ENCODE data around the gene MINDY3.
"Not testable (repeated sequence)": the region's sequence is repeated elsewhere in the genome, so short reads cannot be mapped to it uniquely, and the experiment has no call there.

Gene MINDY3

DNA sequence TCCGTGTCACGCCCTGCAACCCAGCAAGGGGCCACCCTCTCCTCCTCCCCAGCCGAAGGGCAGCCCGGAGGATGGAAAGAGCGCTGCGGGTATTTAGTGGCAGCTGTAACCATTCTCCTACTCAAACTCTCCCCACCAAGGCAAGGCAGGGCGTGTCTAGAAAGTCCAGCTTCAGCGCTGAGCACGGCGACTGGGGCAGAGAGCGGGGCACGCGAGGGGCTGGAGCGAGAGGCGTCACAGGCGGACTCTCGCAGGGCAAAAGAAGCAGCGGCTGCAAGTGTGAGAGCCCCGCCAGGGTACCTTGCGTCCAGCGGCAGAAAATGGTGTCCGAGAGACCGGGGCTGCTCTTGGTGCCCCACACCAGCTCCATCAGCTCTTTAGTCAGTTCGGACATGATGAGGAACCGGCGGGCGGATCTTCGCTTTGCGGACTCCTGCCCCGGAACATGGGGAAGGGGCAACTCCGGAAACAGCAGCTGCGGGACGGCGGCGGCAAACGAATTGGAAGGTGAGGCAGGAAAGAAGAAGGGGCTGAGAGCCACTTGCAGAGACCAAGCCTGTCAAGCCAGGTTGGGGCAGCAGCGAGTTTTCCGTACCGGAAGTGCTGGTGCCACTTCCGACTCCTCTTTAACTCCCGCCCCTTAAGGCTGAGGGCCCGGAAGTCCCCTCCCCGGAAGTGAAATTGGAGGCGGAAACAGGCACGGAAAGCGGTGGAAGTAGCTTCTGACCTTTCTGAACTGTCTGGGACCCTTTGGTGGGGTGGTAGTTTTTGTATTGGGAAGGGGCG lies at the start of gene MINDY3:
Gene MINDY3, minus strand, starts transcription at position 602 of the 786 bp plus-strand sequence. Its CDS starts 208 bp downstream, at position 394.
- in situ Hi-C loops (cut with MboI; ENCODE audit: low sequenced_read_pairs), result no loop called here

DNA sequence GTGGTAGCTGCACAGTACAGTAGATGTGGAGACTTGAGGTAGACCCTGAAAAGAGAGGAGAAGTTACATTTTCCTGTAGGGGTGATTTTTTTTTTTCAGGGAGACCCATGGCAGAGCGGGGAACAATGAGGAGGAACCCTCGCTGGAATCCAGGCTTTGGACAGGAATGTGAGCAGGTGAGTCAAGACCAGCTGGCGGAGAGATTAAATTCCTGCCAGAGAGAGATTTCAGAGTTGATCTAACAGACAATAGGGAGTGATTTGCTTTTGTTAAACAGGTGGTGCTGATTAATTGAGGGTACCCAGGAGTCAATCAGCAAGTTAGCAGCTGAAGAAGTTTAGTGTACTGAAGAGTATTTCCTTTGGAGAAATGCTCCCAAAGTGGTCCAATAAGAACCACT lies 41.6 kb upstream of the MINDY3 start:
- in situ Hi-C loops (cut with MboI; ENCODE audit: low sequenced_read_pairs), result no loop called here

DNA sequence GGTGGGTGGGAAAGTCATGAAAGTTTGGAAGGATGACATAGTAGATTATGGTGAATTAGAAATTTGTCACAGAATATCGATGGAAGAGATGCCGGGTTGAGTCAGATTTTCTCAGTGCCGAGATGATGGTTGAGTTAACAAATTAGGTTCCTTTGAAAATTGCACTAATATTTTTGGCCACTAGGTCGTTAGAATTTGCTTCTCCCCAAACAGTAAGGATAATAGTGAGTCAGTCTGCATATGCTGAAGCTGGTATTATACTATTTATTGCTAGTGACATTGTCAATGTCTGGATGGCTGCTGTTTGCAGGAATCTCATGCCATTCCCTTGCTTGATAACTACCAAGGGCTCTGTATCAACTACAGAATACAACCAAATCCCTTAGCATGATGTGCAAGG lies 37.7 kb upstream of the MINDY3 start:
- in situ Hi-C loops (cut with MboI; ENCODE audit: low sequenced_read_pairs), result loop anchor here (25.0 kb wide), 2 partner anchors 889 to 1364 kb away; no protein-coding TSS in a partner anchor

DNA sequence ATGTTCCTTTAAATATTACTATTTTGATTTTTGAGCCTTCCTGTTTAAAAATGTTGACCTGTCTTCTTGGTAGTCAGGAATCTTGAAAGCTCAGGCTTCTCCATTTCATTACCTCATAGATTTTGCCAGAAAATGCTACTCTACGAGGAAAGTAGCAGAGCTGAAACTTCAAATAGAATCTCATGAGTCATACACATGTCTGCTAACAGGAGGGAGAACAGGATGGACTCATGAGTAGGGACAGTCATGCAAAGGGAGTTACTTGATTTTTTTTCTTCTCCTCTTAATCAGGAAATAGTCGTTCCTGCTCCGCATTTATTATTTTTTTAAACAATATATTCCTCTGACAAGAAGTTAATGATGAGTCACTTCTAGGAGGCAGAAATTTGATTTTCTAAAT lies 37.0 kb upstream of the MINDY3 start:
- in situ Hi-C loops (cut with MboI; ENCODE audit: low sequenced_read_pairs), result loop anchor here (25.0 kb wide), 2 partner anchors 890 to 1365 kb away; no protein-coding TSS in a partner anchor

DNA sequence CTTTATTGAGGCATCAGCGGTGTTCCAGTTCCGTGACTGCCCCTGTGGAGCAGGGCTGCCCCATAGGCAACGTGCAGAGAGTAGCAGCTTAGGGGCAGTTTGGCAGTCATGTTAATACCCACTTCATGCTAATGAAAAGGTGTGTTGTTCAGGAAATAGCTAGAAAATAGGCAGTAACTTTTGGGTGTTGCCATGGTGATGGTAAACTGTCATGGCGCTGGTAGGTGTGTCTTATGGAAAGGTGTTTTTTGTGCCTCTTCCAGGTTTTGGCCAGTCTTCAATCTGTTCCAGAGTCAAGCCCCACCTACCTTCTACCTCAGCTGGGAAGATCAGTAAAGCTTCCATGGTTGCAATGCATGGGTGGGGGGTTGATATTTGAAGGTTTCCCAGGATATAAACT lies 36.3 kb upstream of the MINDY3 start:
- in situ Hi-C loops (cut with MboI; ENCODE audit: low sequenced_read_pairs), result loop anchor here (25.0 kb wide), 2 partner anchors 891 to 1366 kb away; no protein-coding TSS in a partner anchor

DNA sequence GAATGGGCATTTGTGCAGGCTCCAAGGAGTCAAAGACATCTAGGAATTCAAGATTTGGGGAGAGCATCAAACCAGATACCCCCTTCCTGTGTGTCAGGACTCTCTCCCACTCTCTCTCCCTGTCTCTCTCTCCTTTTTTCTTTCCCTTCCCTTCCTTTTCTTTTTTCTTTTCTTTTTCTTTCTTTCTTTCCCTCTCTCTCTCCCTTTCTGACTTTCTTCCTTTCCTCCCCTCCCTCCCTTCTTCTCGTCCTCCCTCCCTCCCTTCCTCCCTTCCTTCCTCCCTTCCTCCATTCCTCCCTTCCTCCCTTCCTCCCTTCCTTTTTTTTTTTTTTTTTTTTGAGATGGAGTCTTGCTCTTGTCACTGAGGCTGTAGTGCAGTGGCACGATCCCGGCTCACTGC lies 24.1 kb upstream of the MINDY3 start:
- in situ Hi-C loops (cut with MboI; ENCODE audit: low sequenced_read_pairs), result loop anchor here (25.0 kb wide), 2 partner anchors 903 to 1378 kb away; no protein-coding TSS in a partner anchor

DNA sequence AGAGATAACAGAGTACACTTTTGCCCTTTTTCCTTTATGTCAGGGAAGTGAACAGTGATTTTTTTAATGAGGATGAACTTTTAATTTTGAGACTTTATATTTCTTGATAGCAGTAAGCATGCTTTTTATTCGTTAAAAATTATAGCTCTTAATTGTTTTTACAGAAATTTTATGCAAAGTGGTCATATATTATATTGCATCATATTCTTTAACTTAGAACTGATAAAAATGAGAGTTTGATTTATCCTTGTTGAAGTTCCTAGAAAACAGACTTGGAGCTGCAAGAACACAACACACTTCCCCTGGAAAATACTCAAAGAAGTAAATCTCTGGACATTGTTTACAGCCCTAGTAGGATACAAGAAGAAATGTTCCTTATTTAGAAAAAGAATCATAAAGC lies 21.2 kb upstream of the MINDY3 start:
- in situ Hi-C loops (cut with MboI; ENCODE audit: low sequenced_read_pairs), result loop anchor here (25.0 kb wide), 2 partner anchors 906 to 1381 kb away; no protein-coding TSS in a partner anchor

DNA sequence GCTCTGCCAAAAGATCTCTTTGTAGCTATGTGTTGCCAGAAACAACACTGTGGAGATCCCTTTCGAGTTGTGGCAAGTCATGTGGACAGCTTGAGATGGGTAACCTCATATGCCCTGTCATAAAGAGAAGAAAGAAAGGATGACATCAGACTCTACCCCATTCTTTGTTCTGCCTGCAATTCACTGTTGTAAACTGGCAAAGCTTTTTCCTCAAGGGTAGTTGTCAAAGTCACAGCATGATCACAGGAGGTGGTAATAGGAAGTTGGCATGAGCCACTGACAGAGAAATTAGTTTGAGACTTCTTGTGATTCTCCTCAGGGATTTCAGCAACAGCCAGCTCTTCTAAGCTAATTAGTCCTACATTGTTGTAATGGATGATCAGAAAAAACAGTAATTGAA lies 19.4 kb upstream of the MINDY3 start:
- in situ Hi-C loops (cut with MboI; ENCODE audit: low sequenced_read_pairs), result loop anchor here (25.0 kb wide), 2 partner anchors 908 to 1383 kb away; no protein-coding TSS in a partner anchor

DNA sequence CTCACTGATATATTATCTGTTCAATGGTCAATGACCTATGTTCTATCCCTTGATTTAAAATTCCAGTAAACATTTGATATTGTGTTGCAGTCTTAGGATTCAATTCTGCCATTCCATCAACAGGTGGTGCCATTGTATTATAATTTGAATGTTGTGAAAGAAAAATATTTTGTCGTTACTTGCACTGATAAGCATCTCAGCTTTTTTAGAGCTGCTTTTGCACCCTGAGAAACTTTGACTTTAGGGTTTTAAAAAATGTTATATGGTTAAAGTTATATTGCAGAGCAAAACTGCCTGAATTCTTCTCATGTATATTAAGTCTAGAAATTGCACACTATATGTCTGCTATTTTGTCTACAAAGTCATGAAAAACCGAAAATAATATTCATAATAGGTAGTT lies 18.8 kb upstream of the MINDY3 start:
- in situ Hi-C loops (cut with MboI; ENCODE audit: low sequenced_read_pairs), result loop anchor here (25.0 kb wide), 2 partner anchors 908 to 1383 kb away; no protein-coding TSS in a partner anchor

DNA sequence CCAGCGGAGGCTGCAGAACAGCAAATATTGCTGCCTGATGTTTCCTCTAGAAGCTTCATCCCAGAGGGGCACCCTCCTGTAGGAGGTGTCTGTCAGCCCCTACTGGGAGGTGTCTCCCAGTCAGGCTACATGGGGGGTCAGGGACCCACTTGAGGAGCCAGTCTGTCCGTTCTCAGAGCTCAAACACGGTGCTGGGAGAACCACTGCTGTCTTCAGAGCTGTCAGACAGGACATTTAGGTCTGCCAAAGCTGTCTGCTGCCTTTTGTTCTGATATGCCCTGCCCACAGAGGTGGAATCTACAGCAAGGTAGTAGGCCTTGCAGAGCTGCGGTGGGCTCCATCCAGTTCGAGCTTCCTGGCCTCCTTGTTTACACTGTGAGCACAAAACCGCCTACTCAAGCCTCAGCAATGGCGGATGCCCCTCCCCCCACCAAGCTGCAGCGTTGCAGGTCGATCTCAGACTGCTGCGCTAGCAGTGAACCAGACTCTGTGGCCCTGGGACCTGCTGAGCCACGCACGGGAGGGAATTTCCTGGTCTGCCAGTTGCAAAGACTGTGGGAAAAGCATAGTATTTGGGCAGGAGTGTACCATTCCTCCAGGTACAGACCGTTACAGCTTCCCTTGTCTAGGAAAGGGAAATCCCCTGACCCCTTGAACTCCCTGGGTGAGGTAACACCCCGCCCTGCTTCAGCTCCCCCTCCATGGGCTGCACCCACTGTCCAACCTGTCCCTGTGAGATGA lies 17.7 kb upstream of the MINDY3 start:
- in situ Hi-C loops (cut with MboI; ENCODE audit: low sequenced_read_pairs), result loop anchor here (25.0 kb wide), 2 partner anchors 909 to 1384 kb away; no protein-coding TSS in a partner anchor

DNA sequence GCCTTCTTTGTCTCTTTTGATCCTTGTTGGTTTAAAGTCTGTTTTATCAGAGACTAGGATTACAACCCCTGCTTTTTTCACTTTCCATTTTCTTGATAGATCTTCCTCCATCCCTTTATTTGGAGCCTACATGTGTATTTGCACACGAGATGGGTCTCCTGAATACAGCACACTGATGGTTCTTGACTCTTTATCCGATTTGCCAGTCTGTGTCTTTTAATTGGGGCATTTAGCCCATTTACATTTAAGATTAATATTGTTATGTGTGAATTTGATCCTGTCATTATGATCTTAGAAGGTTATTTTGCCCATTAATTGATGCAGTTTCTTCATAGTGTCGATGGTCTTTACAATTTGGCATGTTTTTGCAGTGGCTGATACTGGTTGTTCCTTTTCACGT lies 16.0 kb upstream of the MINDY3 start:
- in situ Hi-C loops (cut with MboI; ENCODE audit: low sequenced_read_pairs), result loop anchor here (25.0 kb wide), 2 partner anchors 911 to 1386 kb away; no protein-coding TSS in a partner anchor

DNA sequence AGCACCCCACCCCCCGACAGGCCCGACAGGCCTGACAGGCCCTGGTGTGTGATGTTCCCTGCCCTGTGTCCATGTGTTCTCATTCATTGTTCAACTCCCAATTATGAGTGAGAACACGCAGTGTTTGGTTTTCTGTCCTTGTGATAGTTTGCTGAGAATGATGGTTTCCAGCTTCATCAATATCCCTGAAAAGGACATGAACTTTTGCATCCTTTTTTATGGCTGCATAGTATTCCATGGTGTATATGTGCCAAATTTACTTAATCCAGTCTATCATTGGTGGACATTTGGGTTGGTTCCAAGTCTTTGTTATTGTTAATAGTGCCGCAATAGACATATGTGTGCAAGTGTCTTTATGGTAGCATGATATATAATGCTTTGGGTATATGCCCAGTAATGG lies 12.3 kb upstream of the MINDY3 start:
- in situ Hi-C loops (cut with MboI; ENCODE audit: low sequenced_read_pairs), result not testable (repeated sequence)

DNA sequence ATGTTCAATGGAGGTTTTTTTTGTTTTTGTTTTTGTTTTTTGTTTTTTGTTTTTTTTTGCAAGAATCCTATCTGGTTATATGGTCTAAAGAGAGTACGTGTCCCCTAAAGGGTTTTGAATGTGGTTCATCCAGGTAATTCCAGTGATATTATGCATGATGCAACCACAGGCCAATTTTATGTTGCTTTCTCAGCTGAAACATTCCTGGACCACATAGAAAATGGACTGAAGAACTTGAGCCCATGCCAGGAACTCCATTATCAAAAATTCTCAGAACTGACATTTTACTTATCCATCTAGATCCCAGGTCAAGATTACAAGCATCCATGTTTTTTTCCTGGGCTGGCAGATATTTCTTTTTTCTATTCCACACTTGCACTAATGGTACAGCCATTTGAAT lies 11.5 kb upstream of the MINDY3 start:
- in situ Hi-C loops (cut with MboI; ENCODE audit: low sequenced_read_pairs), result no loop called here

DNA sequence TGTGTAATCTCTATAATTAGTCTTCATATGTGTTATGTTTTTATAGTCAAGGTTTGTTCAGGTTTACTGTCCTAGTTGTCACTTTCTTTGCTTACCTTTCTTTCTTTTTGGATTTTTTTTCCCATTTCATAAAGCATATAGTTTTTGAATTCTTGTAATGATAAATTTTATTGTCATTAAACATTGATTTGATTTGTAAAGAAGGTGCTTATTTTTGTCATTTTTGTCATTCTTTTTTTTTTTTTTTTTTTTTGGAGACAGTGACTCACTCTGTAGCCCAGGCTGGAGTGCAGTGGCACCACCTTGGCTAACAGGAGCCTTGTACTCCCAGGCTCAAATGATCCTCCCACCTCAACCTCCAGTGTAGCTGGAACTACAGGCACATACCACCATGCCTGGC lies 9.6 kb upstream of the MINDY3 start:
- in situ Hi-C loops (cut with MboI; ENCODE audit: low sequenced_read_pairs), result no loop called here

DNA sequence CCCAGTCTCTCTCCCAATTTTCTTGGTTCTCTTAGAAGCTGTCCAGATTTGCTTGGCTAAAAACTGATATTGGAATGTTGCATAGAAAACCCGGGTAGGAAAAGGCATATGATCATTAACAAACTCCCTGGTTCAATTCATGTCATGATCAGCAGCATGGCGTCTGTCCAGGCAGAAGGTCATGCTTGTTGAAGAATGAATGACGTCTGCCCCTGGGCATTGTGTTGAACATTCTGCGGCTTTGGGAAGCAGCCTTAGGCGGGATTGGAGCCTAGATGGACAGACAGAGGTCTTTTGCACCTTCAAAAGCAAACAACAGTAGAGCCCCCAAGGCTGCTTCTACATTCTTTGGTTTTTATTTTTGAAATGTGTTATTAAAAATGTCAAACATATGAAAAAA lies 7.7 kb upstream of the MINDY3 start:
- in situ Hi-C loops (cut with MboI; ENCODE audit: low sequenced_read_pairs), result no loop called here

DNA sequence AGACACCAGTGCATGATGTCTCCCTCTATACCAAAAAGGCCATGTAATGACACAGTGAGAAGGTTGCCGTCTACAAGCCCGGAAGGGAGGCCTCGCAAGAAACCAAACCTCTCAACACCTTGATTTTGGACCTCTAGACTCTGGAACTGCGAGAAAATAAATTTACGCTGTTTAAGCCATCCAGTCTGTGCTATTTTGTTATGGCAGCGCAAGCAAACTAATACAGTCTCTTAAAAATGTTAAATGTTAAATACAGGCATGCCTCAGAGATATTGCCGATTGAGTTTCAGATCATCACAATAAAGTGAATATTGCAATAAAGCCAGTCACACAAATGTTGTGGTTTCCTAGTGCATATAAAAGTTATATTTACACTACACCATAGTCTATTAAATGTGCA lies 5.0 kb upstream of the MINDY3 start:
- in situ Hi-C loops (cut with MboI; ENCODE audit: low sequenced_read_pairs), result no loop called here

DNA sequence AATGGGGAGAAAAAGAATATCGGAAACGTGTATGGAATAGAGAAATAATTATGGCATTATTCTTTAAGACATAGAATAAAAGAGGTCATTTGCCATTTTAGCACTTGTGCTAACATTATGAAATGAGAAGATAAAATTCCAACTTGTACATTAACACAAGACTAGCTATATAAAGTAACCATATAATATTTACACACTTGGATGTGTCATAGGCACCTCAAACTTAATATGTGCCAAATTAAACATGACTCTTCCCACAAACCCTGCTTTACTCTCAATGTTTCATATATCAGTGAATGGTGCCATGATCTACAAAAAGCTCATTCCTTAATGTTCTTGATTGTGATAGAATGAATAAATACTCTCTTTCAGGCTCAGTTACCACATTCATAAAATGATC lies 4.1 kb upstream of the MINDY3 start:
- in situ Hi-C loops (cut with MboI; ENCODE audit: low sequenced_read_pairs), result no loop called here

DNA sequence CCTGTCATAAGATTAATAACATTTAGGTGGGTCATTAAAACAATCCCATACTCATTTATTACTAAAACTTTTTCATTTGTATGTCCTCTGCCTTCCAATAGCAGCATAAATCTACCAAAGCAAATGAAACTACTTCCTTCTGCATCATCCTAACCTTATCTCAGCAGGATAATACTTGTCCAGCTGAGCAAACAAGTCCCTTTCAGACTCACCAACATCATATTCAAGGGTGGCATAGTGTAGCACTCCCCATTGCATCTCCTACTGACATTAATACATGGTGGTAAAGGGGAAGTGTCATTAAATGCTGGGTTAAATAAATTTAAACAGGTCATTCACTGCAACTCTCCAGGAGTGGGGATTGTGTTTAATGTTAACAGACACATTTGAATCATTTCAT lies 3.4 kb upstream of the MINDY3 start:
- in situ Hi-C loops (cut with MboI; ENCODE audit: low sequenced_read_pairs), result no loop called here

DNA sequence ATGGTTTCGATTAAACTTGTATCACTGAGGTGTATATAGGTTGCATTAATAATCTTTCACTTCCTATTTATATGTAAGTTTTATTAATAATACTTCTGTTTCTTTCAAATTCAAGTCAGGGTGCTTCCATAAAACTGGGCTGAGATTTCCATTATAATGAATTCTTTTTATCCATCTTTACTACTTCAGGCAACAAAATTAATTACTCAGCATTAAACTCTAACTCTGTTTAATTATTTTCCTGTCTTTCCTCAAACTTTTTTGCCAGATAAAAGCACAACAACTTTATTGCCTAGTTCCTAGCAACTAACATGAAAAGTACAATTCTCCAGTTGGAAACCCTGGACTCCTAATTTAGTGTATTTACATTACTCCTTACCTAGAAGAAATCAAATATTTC lies 3.0 kb upstream of the MINDY3 start:
- in situ Hi-C loops (cut with MboI; ENCODE audit: low sequenced_read_pairs), result no loop called here

DNA sequence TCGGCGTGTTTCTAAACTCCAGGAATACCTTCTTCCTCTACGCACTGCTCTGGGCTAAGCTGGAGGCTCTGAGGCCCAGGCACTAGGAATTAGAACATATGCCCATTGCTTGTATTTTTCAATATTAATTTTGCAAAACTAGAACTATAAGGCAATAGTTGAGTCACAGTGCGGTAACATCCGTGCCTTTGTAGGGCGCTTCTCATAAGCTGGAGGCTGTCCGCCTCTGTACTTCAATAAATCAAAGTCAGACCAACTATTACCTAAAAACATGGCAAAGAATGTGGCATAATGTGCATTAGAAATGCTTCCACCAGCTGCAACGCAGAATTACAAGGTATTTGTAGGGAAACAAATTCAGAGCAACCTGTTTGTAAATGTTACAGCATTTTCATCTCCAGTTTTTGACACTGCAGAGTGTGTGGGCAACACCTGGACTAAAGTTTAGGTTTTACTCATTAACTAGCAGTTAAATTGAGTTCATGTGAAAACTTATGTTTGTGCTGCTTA lies 440 bp upstream of the MINDY3 start:
- in situ Hi-C loops (cut with MboI; ENCODE audit: low sequenced_read_pairs), result no loop called here

DNA sequence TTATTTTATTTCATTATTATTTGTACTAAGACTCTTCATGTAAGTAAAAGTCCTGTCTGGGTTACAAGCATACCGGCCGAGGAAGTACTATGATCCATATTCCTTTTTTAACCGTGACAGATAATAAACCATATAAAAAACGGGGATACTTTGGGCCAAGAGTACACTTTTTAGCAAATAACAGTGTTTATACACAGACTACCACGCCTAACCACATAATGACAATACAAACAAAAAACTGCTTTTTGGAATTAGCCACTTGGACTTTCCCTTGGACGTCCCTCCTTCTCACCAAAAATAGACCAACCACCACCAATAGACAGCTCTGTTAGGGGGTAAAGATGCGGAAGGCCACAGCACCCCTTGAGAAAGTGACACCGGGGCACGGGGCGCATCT lies 800 bp downstream of the MINDY3 start:
- in situ Hi-C loops (cut with MboI; ENCODE audit: low sequenced_read_pairs), result no loop called here
